Measurements from ENCODE around the gene VPS72.
A peak's percentile ranks its signal among the peaks of the same experiment; 100 is the strongest.
"Not testable (repeated sequence)": the region's sequence is repeated elsewhere in the genome, so short reads cannot be mapped to it uniquely, and the experiment has no call there.

VPS72 gene

GRCh38 chr1:151189637-151190445 lies at the start of gene VPS72:
Gene VPS72, minus strand, starts transcription at chr1:151190197. Its CDS starts 76 bp downstream, at chr1:151190121.
- FAIRE-seq, result no peak

GRCh38 chr1:151238467-151238739 lies 48.4 kb upstream of the VPS72 start:
- no peak for FAIRE-seq

GRCh38 chr1:151237678-151238466 lies 47.9 kb upstream of the VPS72 start:
- FAIRE-seq, result no peak

- FAIRE-seq, result no peak
These were observed 45.2 kb upstream of the VPS72 start for GRCh38 chr1:151235235-151235634.

- FAIRE-seq, result no peak
These were observed 32.1 kb upstream of the VPS72 start for GRCh38 chr1:151222130-151222529.

GRCh38 chr1:151221616-151222015 lies 31.6 kb upstream of the VPS72 start:
- FAIRE-seq, result no peak

- FAIRE-seq, result no peak
These were observed 23.6 kb upstream of the VPS72 start for GRCh38 chr1:151213560-151213959.

GRCh38 chr1:151211972-151212705 lies 22.1 kb upstream of the VPS72 start:
- FAIRE-seq, result no peak

- no peak for FAIRE-seq
These were observed 20.8 kb upstream of the VPS72 start for GRCh38 chr1:151210830-151211229.

GRCh38 chr1:151205381-151205965 lies 15.5 kb upstream of the VPS72 start:
- FAIRE-seq, result not testable (repeated sequence)

GRCh38 chr1:151199873-151200581 lies 10.0 kb upstream of the VPS72 start:
- no peak for FAIRE-seq

- FAIRE-seq, result peak; percentile 38
These were observed 8.5 kb upstream of the VPS72 start, which contains the start of gene PIP5K1A for GRCh38 chr1:151198254-151199127. Gene PIP5K1A, plus strand, starts transcription at chr1:151198552. Its CDS starts 445 bp downstream, at chr1:151198997.

GRCh38 chr1:151197863-151198253 lies 7.9 kb upstream of the VPS72 start:
- FAIRE-seq, result no peak

GRCh38 chr1:151196292-151196800 lies 6.3 kb upstream of the VPS72 start:
- peak; percentile 27 for FAIRE-seq

- FAIRE-seq, result not testable (repeated sequence)
These were observed 5.0 kb upstream of the VPS72 start for GRCh38 chr1:151194894-151195594.

GRCh38 chr1:151193856-151194255 lies 3.9 kb upstream of the VPS72 start:
- FAIRE-seq, result no peak

GRCh38 chr1:151193304-151193703 lies 3.3 kb upstream of the VPS72 start:
- FAIRE-seq, result no peak

GRCh38 chr1:151192047-151192446 lies 2.0 kb upstream of the VPS72 start:
- FAIRE-seq, result no peak

- not testable (repeated sequence) for FAIRE-seq
These were observed 1.3 kb downstream of the VPS72 start for GRCh38 chr1:151188667-151189066.

GRCh38 chr1:151187205-151187604 lies 2.8 kb downstream of the VPS72 start:
- FAIRE-seq, result peak; percentile 78

All from islet of Langerhans (tissue), 1 donor.